ENCODE data around the gene MAPK8.

- no peak for TF ChIP-seq CTCF (IDR thresholded peaks at IDR 0.05)
- no peak for TF ChIP-seq TAF1 (IDR thresholded peaks at IDR 0.05; ENCODE audit: borderline replicate concordance, low read depth, low read length)
- TF ChIP-seq SIN3A (IDR thresholded peaks at IDR 0.05; ENCODE audit: borderline replicate concordance, low read depth, low read length), result no peak
- TF ChIP-seq POLR2AphosphoS5 (IDR thresholded peaks at IDR 0.05; ENCODE audit: low read depth, low read length), result no peak
- TF ChIP-seq SMC3 (IDR thresholded peaks at IDR 0.05; ENCODE audit: low read depth, low read length), result no peak
- no peak for TF ChIP-seq TCF12 (IDR thresholded peaks at IDR 0.05)
- TF ChIP-seq FOXM1 (IDR thresholded peaks at IDR 0.05; ENCODE audit: low read depth), result no peak
- no peak for TF ChIP-seq REST (IDR thresholded peaks at IDR 0.05; ENCODE audit: low read depth, low read length)
- TF ChIP-seq IRF3 (IDR thresholded peaks at IDR 0.05; ENCODE audit: low read depth, low read length), result no peak
- TF ChIP-seq EZH2phosphoT487 (IDR thresholded peaks at IDR 0.05; ENCODE audit: borderline replicate concordance, low read depth), result no peak
- no peak for TF ChIP-seq GABPA (IDR thresholded peaks at IDR 0.05; ENCODE audit: low read depth)
- TF ChIP-seq RAD21 (IDR thresholded peaks at IDR 0.05; ENCODE audit: low read length), result no peak
Measured at GRCh38 chr10:48290286-48290685, 16.2 kb upstream of the MAPK8 start.
